Calu3 (cell line): ENCODE results near the gene TXLNA. TPM values are rescaled to one million over a fixed set of nuclear protein-coding genes. Genes with fewer than 3 reads are reported as not detected.

Experiments used
- BruUV-seq: library from RNA; stranded (reverse); fragments of 400-500 nt; replicated peaks from 2 replicates; lab custom pipeline; 2021; lab: Mats Ljungman, UMichigan
- CTCF ChIA-PET: fragments of 300-600 bp; sonication (Branson Sonifier 250); formaldehyde crosslinking; loops from one replicate; lab custom pipeline; 2022; ENCODE audit warnings: antibody characterized with exemption; lab: Charles Lee
- DNase-seq: peaks from one replicate; pipeline ENCODE4 v3.0.0; 2022
- H3K27ac Mint-ChIP-seq: one replicate; pipeline ENCODE4 v1.8.0; 2022; ENCODE audit warnings: mixed read lengths; ENCODE audit not compliant: unreplicated experiment
- H3K27me3 Mint-ChIP-seq: one replicate; pipeline ENCODE4 v1.8.0; 2022; ENCODE audit warnings: mixed read lengths; ENCODE audit not compliant: unreplicated experiment
- H3K36me3 Mint-ChIP-seq: one replicate; pipeline ENCODE4 v1.8.0; 2022; ENCODE audit warnings: mild to moderate bottlenecking, moderate library complexity, mixed read lengths; ENCODE audit not compliant: insufficient read depth, unreplicated experiment
- H3K4me1 Mint-ChIP-seq: one replicate; pipeline ENCODE4 v1.8.0; 2022; ENCODE audit warnings: mild to moderate bottlenecking, low read depth, mixed read lengths; ENCODE audit not compliant: unreplicated experiment
- H3K4me3 Mint-ChIP-seq: one replicate; pipeline ENCODE4 v1.8.0; 2022; ENCODE audit warnings: mild to moderate bottlenecking, low read depth, moderate library complexity, mixed read lengths; ENCODE audit not compliant: unreplicated experiment
- H3K9me3 Mint-ChIP-seq: one replicate; pipeline ENCODE4 v1.8.0; 2022; ENCODE audit warnings: low read depth, mixed read lengths; ENCODE audit not compliant: unreplicated experiment
- CTCF ChIP-seq: fragments of 200-600 bp; IDR thresholded peaks from one replicate; pipeline ENCODE4 v1.8.0; 2022; ENCODE audit warnings: antibody characterized with exemption; ENCODE audit not compliant: unreplicated experiment
- intact Hi-C: fragments of 100-400 bp; cut with micrococcal nuclease; formaldehyde crosslinking; loops from one replicate; pipeline ENCODE4 v1.10.0; 2022; ENCODE audit not compliant: unreplicated experiment
- total RNA-seq: library from RNA; stranded (reverse); gene quantifications from 2 replicates; pipeline ENCODE4 v1.2.3, GENCODE V29; 2022

The TXLNA gene
- total RNA-seq, 1 experiment from 2014 or later = 58.4 TPM

GRCh38 chr1:32231843-32232432 lies 52.5 kb downstream of the TXLNA start:
- no TSS peak for BruUV-seq
- Mint-ChIP-seq H3K9me3 (no peaks in the 10 kb centered on the region), H3K27ac (peak overlapping the region; percentile 10), H3K4me3 (no peak overlapping the region), H3K4me1 (no peaks in the 10 kb centered on the region), H3K36me3 (peaks cover 42% of the 10 kb centered on the region), H3K27me3 (no peaks in the 10 kb centered on the region)
- no peak for DNase-seq
- TF ChIP-seq CTCF = no peak
- CTCF ChIA-PET = interaction anchor here (0.7 kb wide), 1 partner anchor 27 kb away, joined by 3 read pairs; the partner anchor contains the start of gene IQCC
- intact Hi-C loops = no loop called here

GRCh38 chr1:32232558-32233304 lies 53.3 kb downstream of the TXLNA start:
- CTCF ChIA-PET = no interaction called here
- H3K27ac Mint-ChIP-seq = peak overlapping the region; percentile 10

DNA sequence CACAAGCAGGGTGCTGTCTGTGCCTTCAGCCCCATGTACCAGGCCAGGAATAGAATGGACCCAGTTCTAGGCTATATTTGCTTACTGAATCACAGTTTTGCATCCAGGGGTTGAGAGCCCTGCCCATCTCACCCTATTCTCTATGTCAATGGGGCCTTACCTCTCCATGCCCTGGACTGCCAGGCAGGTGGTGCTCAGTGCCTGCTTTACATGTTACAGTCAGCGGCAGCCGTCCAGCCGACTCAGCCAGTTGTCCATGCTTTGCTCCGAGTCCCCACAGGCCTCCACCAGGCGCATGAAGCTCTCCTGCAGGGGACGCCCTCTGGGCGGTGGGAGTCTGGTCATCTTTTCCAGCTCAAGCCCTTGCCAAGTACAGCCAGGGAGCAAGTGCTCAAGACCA lies 55.3 kb downstream of the TXLNA start:
- Mint-ChIP-seq H3K4me3 (no peak overlapping the region), H3K27ac (no peak overlapping the region), H3K36me3 (peaks cover 19% of the 10 kb centered on the region), H3K27me3 (no peaks in the 10 kb centered on the region), H3K9me3 (no peaks in the 10 kb centered on the region), H3K4me1 (no peaks in the 10 kb centered on the region)
- TF ChIP-seq CTCF = no peak
- intact Hi-C loops = no loop called here
- BruUV-seq = no TSS peak
- no peak for DNase-seq
- CTCF ChIA-PET = interaction anchor here (0.7 kb wide), 1 partner anchor 11 kb away, joined by 3 read pairs; no protein-coding TSS in a partner anchor

More at GRCh38 chr1:32232558-32233304, 53.3 kb downstream of the TXLNA start:
- Mint-ChIP-seq H3K27me3 (no peaks in the 10 kb centered on the region), H3K4me1 (no peaks in the 10 kb centered on the region), H3K4me3 (no peak overlapping the region), H3K36me3 (peaks cover 35% of the 10 kb centered on the region), H3K9me3 (no peaks in the 10 kb centered on the region)
- no TSS peak for BruUV-seq
- TF ChIP-seq CTCF = no peak
- intact Hi-C loops = no loop called here
- no peak for DNase-seq

DNA sequence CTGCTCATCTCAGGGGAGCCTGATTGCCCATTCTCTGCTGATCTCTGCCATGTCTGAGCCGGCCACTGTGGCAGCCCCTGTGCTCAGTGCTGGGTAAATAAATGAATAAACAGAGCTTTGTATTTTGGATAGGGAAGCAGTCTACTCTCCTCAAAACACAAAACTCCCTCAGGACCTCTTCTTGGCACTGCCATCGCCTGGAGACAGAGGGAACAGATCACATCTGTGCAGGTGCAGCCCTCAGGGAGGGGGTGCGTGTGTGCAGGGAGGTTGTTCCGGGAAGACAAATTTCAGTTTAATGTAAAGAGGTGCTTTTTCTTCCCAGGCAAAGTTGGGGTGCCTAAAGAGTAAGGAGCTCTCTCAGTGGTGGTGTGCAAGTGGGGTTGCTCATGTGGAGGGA lies 59.9 kb downstream of the TXLNA start:
- no peak for DNase-seq
- Mint-ChIP-seq H3K4me3 (peak overlapping the region; percentile 88), H3K9me3 (no peaks in the 10 kb centered on the region), H3K36me3 (peaks cover 15% of the 10 kb centered on the region), H3K4me1 (no peaks in the 10 kb centered on the region), H3K27ac (no peak overlapping the region), H3K27me3 (no peaks in the 10 kb centered on the region)
- intact Hi-C loops = no loop called here
- no peak for TF ChIP-seq CTCF
- CTCF ChIA-PET = interaction anchor here (0.5 to 1.6 kb wide), 2 partner anchors 16 to 82 kb away, joined by 3 to 7 read pairs; no protein-coding TSS in a partner anchor
- BruUV-seq = no TSS peak
